HEK293T (cell line): ENCODE results near the gene MYL9.

Source experiments
- BHLHE40 ChIP-seq: fragments of 450-650 bp; IDR thresholded peaks from 2 replicates; pipeline ENCODE4 v1.6.1; 2016; ENCODE audit warnings: mild to moderate bottlenecking, moderate library complexity, borderline replicate concordance
- CTBP1 ChIP-seq: fragments of 450-650 bp; IDR thresholded peaks from 2 replicates; pipeline ENCODE4 v1.6.1; 2016; ENCODE audit warnings: borderline replicate concordance
- ELF4 ChIP-seq: fragments of 450-650 bp; IDR thresholded peaks from 2 replicates; pipeline ENCODE4 v1.6.1; 2017; ENCODE audit warnings: antibody characterized with exemption
- FOXM1 ChIP-seq: fragments of 450-650 bp; IDR thresholded peaks from 2 replicates; pipeline ENCODE4 v1.6.1; 2017; ENCODE audit warnings: mild to moderate bottlenecking, borderline replicate concordance
- HDGF ChIP-seq: fragments of 450-650 bp; IDR thresholded peaks from 2 replicates; pipeline ENCODE4 v1.6.1; 2017; ENCODE audit warnings: antibody characterized with exemption, borderline replicate concordance
- L3MBTL2 ChIP-seq: fragments of 450-650 bp; conservative IDR thresholded peaks from 2 replicates; pipeline ENCODE4 v1.6.1; 2016; ENCODE audit warnings: mild to moderate bottlenecking
- LEF1 ChIP-seq: fragments of 450-650 bp; IDR thresholded peaks from 2 replicates; pipeline ENCODE4 v1.6.1; 2017; ENCODE audit warnings: mild to moderate bottlenecking, borderline replicate concordance
- NFRKB ChIP-seq: fragments of 450-650 bp; IDR thresholded peaks from 2 replicates; pipeline ENCODE4 v1.6.1; 2016; ENCODE audit warnings: mild to moderate bottlenecking, moderate library complexity
- PKNOX1 ChIP-seq: fragments of 450-650 bp; IDR thresholded peaks from 2 replicates; pipeline ENCODE4 v1.6.1; 2016
- SP1 ChIP-seq: fragments of 450-650 bp; IDR thresholded peaks from 2 replicates; pipeline ENCODE4 v1.6.1; 2017
- SUZ12 ChIP-seq: fragments of 450-650 bp; IDR thresholded peaks from 2 replicates; pipeline ENCODE4 v1.6.1; 2016; ENCODE audit warnings: mild to moderate bottlenecking
- TARDBP ChIP-seq: fragments of 450-650 bp; IDR thresholded peaks from 2 replicates; pipeline ENCODE4 v1.6.1; 2016

GRCh38 chr20:36547186-36548005, 6.1 kb downstream of the MYL9 start:
- TF ChIP-seq NFRKB: no peak
- no peak for TF ChIP-seq ELF4
- TF ChIP-seq CTBP1: no peak
- no peak for TF ChIP-seq L3MBTL2
- TF ChIP-seq SUZ12: no peak
- TF ChIP-seq BHLHE40: no peak
- no peak for TF ChIP-seq HDGF
- no peak for TF ChIP-seq TARDBP
- TF ChIP-seq FOXM1: no peak
- TF ChIP-seq LEF1: no peak
- no peak for TF ChIP-seq SP1
- no peak for TF ChIP-seq PKNOX1
